GM19043 (cell line): ENCODE results near the gene MFAP4.

Experiments used
- ATAC-seq: cut with Tn5 transposase; IDR thresholded peaks from one replicate; pipeline ENCODE4 v1.9.1; 2021; ENCODE audit warnings: low read depth; ENCODE audit not compliant: unreplicated experiment

The MFAP4 gene

GRCh38 chr17:19387921-19388521, 1.0 kb upstream of the MFAP4 start:
- ATAC-seq = no peak

GRCh38 chr17:19386051-19386929, 700 bp downstream of the MFAP4 start:
- no peak for ATAC-seq

GRCh38 chr17:19385521-19385983, 1.4 kb downstream of the MFAP4 start:
- ATAC-seq = no peak

GRCh38 chr17:19384723-19385391, 2.1 kb downstream of the MFAP4 start:
- ATAC-seq = no peak

- ATAC-seq = no peak
These were observed 3.1 kb downstream of the MFAP4 start for GRCh38 chr17:19383681-19384470.

GRCh38 chr17:19382531-19383444, 4.2 kb downstream of the MFAP4 start:
- no peak for ATAC-seq

GRCh38 chr17:19381741-19382444, 5.1 kb downstream of the MFAP4 start:
- ATAC-seq = no peak

GRCh38 chr17:19381361-19381740, 5.6 kb downstream of the MFAP4 start:
- ATAC-seq = no peak

- ATAC-seq = no peak
These were observed 6.3 kb downstream of the MFAP4 start for GRCh38 chr17:19380481-19381301.

GRCh38 chr17:19379361-19380065, 7.5 kb downstream of the MFAP4 start:
- no peak for ATAC-seq

- peak; percentile 8 for ATAC-seq
These were observed 8.3 kb downstream of the MFAP4 start, which contains the start of gene MAPK7 for GRCh38 chr17:19378416-19379360. TSS of gene MAPK7 (plus strand) at chr17:19378498. CDS start at chr17:19378901, 403 bp downstream.

GRCh38 chr17:19377602-19378415, 9.2 kb downstream of the MFAP4 start:
- peak; percentile 94 for ATAC-seq

- ATAC-seq = no peak
These were observed 10.2 kb downstream of the MFAP4 start for GRCh38 chr17:19376811-19377210.

GRCh38 chr17:19375732-19376131, 11.3 kb downstream of the MFAP4 start:
- no peak for ATAC-seq

- ATAC-seq = no peak
These were observed 12.9 kb downstream of the MFAP4 start for GRCh38 chr17:19374136-19374535.
